Ascending aorta (tissue), 2 donors: ENCODE results near the gene RBPJ. TPM values are rescaled to one million over a fixed set of nuclear protein-coding genes. Genes with fewer than 3 reads are reported as not detected.
"Not testable (repeated sequence)": the region's sequence is repeated elsewhere in the genome, so short reads cannot be mapped to it uniquely, and the experiment has no call there.

Experiments used
- DNase-seq, 2 donors: peaks; one replicate each; pipeline ENCODE4 v3.0.0-alpha.2; 2019; ENCODE audit warnings: low spot score in 2 of 2
- H3K27ac ChIP-seq, 2 donors: fragments of 200-600 bp; sonication (generic); one replicate each; pipeline ENCODE4 v1.5.1; 2016 to 2017; ENCODE audit warnings: mild to moderate bottlenecking in 1 of 2
- H3K27me3 ChIP-seq: fragments of 200-600 bp; sonication (generic); one replicate; pipeline ENCODE4 v1.5.1; 2017
- H3K36me3 ChIP-seq, 2 donors: fragments of 200-600 bp; sonication (generic); one replicate each; pipeline ENCODE4 v1.5.1; 2016
- H3K4me1 ChIP-seq, 2 donors: fragments of 200-600 bp; sonication (generic); one replicate each; pipeline ENCODE4 v1.5.1; 2016 to 2017; ENCODE audit warnings: mild to moderate bottlenecking in 1 of 2
- H3K4me3 ChIP-seq, 2 donors: fragments of 200-600 bp; sonication (generic); one replicate each; pipeline ENCODE4 v1.5.1; 2016 to 2017; ENCODE audit warnings: mild to moderate bottlenecking in 1 of 2
- H3K9me3 ChIP-seq, 2 donors: fragments of 200-600 bp; sonication (generic); one replicate each; pipeline ENCODE4 v1.5.1; 2016
- CTCF ChIP-seq, 3 experiments: fragments of 200-600 bp in 2 of 3; fragments of 450-650 bp in 1 of 3; sonication (generic) in 2 of 3; IDR thresholded peaks; one replicate each; pipeline ENCODE4 v1.5.1; 2016 to 2019; ENCODE audit warnings: antibody characterized with exemption in 3 of 3, mild to moderate bottlenecking in 1 of 3, moderate library complexity in 1 of 3
- intact Hi-C: fragments of 100-400 bp; cut with DNase I; formaldehyde crosslinking; loops from one replicate; pipeline ENCODE4 v1.15.1; 2023
- total RNA-seq: library from RNA; depleted of rRNA; stranded (reverse); fragments of >200 nt; gene quantifications from one replicate; pipeline ENCODE4 v1.1.0, GENCODE V29; 2016

RBPJ gene
- total RNA-seq, 1 donor from 2014 or later = 17.6 TPM

GRCh38 chr4:26356081-26356501, 35.3 kb downstream of the RBPJ start:
- Histone ChIP-seq H3K4me1 (no peaks in the 10 kb centered on the region), H3K36me3 (no peaks in the 10 kb centered on the region), H3K27me3 (no peaks in the 10 kb centered on the region), H3K9me3 (no peaks in the 10 kb centered on the region), H3K4me3 (no peak overlapping the region), H3K27ac (no peak overlapping the region)
- no peak for TF ChIP-seq CTCF (IDR thresholded peaks at IDR 0.05)
- no peak for DNase-seq
- intact Hi-C loops = no loop called here

GRCh38 chr4:26359521-26359920, 38.7 kb downstream of the RBPJ start:
- DNase-seq, H3K27me3 ChIP-seq, H3K9me3 ChIP-seq, intact Hi-C loops, H3K36me3 ChIP-seq, H3K27ac ChIP-seq, H3K4me3 ChIP-seq, H3K4me1 ChIP-seq: not testable (repeated sequence)

- no peak for TF ChIP-seq CTCF (IDR thresholded peaks at IDR 0.05)
Observed at GRCh38 chr4:26360273-26360672, 39.5 kb downstream of the RBPJ start.

GRCh38 chr4:26360864-26361263, 40.0 kb downstream of the RBPJ start:
- Histone ChIP-seq H3K36me3 (no peaks in the 10 kb centered on the region), H3K4me1 (peaks cover 0 to 2% of the 10 kb centered on the region in 2 donors), H3K27ac (no peak overlapping the region), H3K27me3 (no peaks in the 10 kb centered on the region), H3K9me3 (no peaks in the 10 kb centered on the region), H3K4me3 (no peak overlapping the region)
- intact Hi-C loops = no loop called here
- TF ChIP-seq CTCF (IDR thresholded peaks at IDR 0.05) = no peak
- DNase-seq = no peak

More at GRCh38 chr4:26360273-26360672, 39.5 kb downstream of the RBPJ start:
- DNase-seq = no peak
- Histone ChIP-seq H3K4me1 (peaks cover 0 to 2% of the 10 kb centered on the region in 2 donors), H3K9me3 (no peaks in the 10 kb centered on the region), H3K27ac (no peak overlapping the region), H3K36me3 (no peaks in the 10 kb centered on the region), H3K27me3 (no peaks in the 10 kb centered on the region), H3K4me3 (no peak overlapping the region)
- intact Hi-C loops = no loop called here

GRCh38 chr4:26361297-26361696, 40.5 kb downstream of the RBPJ start:
- Histone ChIP-seq H3K36me3 (no peaks in the 10 kb centered on the region), H3K27ac (no peak overlapping the region), H3K9me3 (no peaks in the 10 kb centered on the region), H3K4me1 (peaks cover 0 to 2% of the 10 kb centered on the region in 2 donors), H3K27me3 (no peaks in the 10 kb centered on the region), H3K4me3 (no peak overlapping the region)
- no peak for TF ChIP-seq CTCF (IDR thresholded peaks at IDR 0.05)
- intact Hi-C loops = no loop called here
- no peak for DNase-seq

GRCh38 chr4:26362745-26363439, 42.1 kb downstream of the RBPJ start:
- H3K4me1 ChIP-seq = peaks cover 0 to 5% of the 10 kb centered on the region in 2 donors
- no peak overlapping the region for H3K27ac ChIP-seq
- H3K4me3 ChIP-seq = no peak overlapping the region
- no peak for TF ChIP-seq CTCF (IDR thresholded peaks at IDR 0.05)
- peaks cover 0 to 3% of the 10 kb centered on the region in 2 donors for H3K36me3 ChIP-seq
- H3K9me3 ChIP-seq = no peaks in the 10 kb centered on the region
- DNase-seq = no peak
- intact Hi-C loops = no loop called here
- no peaks in the 10 kb centered on the region for H3K27me3 ChIP-seq
